GM10248 (cell line): ENCODE results near the gene CDHR2.

ENCODE experiments used
- CTCF ChIA-PET: fragments of 300-600 bp; sonication (Branson Sonifier 250); formaldehyde crosslinking; extraction: SDS; loops from one replicate; lab custom pipeline; 2021; ENCODE audit warnings: antibody characterized with exemption; lab: Yijun Ruan, JAX
- POLR2A ChIA-PET: fragments of 350-650 bp; sonication (Branson Sonifier 250); formaldehyde crosslinking; extraction: SDS; loops from one replicate; lab custom pipeline; 2020; ENCODE audit warnings: antibody characterized with exemption; lab: Yijun Ruan, JAX
- DNase-seq: peaks from one replicate; pipeline ENCODE4 v3.0.0; 2012; ENCODE audit errors: extremely low spot score
- CTCF ChIP-seq: IDR thresholded peaks from 2 replicates; pipeline ENCODE4 v1.5.1; 2012; ENCODE audit warnings: mild to moderate bottlenecking, low read depth; ENCODE audit errors: extremely low read depth, missing control alignments, control extremely low read depth

Gene CDHR2

GRCh38 chr5:176579323-176579722 is 30.2 kb downstream of the CDHR2 start:
- no peak for TF ChIP-seq CTCF
- CTCF ChIA-PET, result interaction anchor here (0.8 to 2.5 kb wide), 4 partner anchors 9 to 164 kb away, joined by 4 to 13 read pairs (median 4); partner anchors contain the start of gene CLTB
- POLR2A ChIA-PET, result no interaction called here
- no peak for DNase-seq

GRCh38 chr5:176581361-176581760 is 32.2 kb downstream of the CDHR2 start:
- ChIA-PET POLR2A (no interaction called here), CTCF (no interaction called here)

GRCh38 chr5:176583076-176583475 is 33.9 kb downstream of the CDHR2 start:
- no peak for TF ChIP-seq CTCF
- ChIA-PET POLR2A (no interaction called here), CTCF (interaction anchor here (1.8 kb wide), 1 partner anchor 9 kb away, joined by 10 read pairs; no protein-coding TSS in a partner anchor)
- DNase-seq, result no peak

More at GRCh38 chr5:176581361-176581760, 32.2 kb downstream of the CDHR2 start:
- no peak for TF ChIP-seq CTCF
- DNase-seq, result no peak

GRCh38 chr5:176587398-176587797 is 38.3 kb downstream of the CDHR2 start:
- TF ChIP-seq CTCF, result no peak
- no peak for DNase-seq
- CTCF ChIA-PET, result interaction anchor here (1.1 to 1.7 kb wide), 3 partner anchors 9 to 170 kb away, joined by 3 to 5 read pairs (median 3); no protein-coding TSS in a partner anchor
- POLR2A ChIA-PET, result no interaction called here

- DNase-seq, result no peak
Observed at GRCh38 chr5:176588297-176588696, 39.2 kb downstream of the CDHR2 start.

GRCh38 chr5:176589039-176589769 is 40.1 kb downstream of the CDHR2 start:
- DNase-seq, result no peak
- ChIA-PET POLR2A (no interaction called here), CTCF (no interaction called here)
- TF ChIP-seq CTCF, result no peak

More at GRCh38 chr5:176588297-176588696, 39.2 kb downstream of the CDHR2 start:
- POLR2A ChIA-PET, result no interaction called here
- TF ChIP-seq CTCF, result no peak
- CTCF ChIA-PET, result interaction anchor here (1.1 to 1.7 kb wide), 3 partner anchors 10 to 171 kb away, joined by 3 to 5 read pairs (median 3); no protein-coding TSS in a partner anchor
